SK-N-SH (cell line): ENCODE measurements around the gene TMUB1. TPM values are rescaled to one million over a fixed set of nuclear protein-coding genes. Genes with fewer than 3 reads are reported as not detected.

Experiments used
- CTCF ChIA-PET: fragments of 300-600, 350-600 bp; formaldehyde crosslinking; extraction: SDS; loops from one replicate; lab custom pipeline; 2021; lab: Yijun Ruan, JAX
- POLR2A ChIA-PET: fragments of 350-600 bp; sonication (Branson Sonifier 250); formaldehyde crosslinking; extraction: SDS; loops from one replicate; lab custom pipeline; 2020; ENCODE audit warnings: antibody characterized with exemption, inconsistent platforms; lab: Yijun Ruan, JAX
- DNase-seq: peaks from one replicate; pipeline ENCODE4 v3.0.0; 2012
- H2AFZ ChIP-seq: fragments of 200-600 bp; sonication (generic); 2 replicates; pipeline ENCODE4 v1.8.1; 2016; ENCODE audit warnings: antibody characterized with exemption, mild to moderate bottlenecking, low read depth
- H3F3A ChIP-seq: fragments of 200-600 bp; sonication (generic); replicated peaks from 2 replicates; pipeline ENCODE3; 2016; ENCODE audit warnings: antibody characterized with exemption, mild to moderate bottlenecking; ENCODE audit not compliant: insufficient read depth
- H3K27ac ChIP-seq, 2 experiments: fragments of 200-500 bp in 1 of 2; fragments of 200-600 bp in 1 of 2; sonication (Bioruptor generic) in 1 of 2; sonication (generic), shearing (Covaris generic) in 1 of 2; 2 replicates each; pipeline versions ENCODE4 v1.5.1 to v1.6.1; 2014 to 2016; ENCODE audit warnings: low read depth in 2 of 2, inconsistent platforms in 1 of 2, low read length in 1 of 2, mild to moderate bottlenecking in 1 of 2, mixed read lengths in 1 of 2
- H3K27me3 ChIP-seq: fragments of 200-600 bp; sonication (generic), shearing (Covaris generic); 2 replicates; pipeline ENCODE4 v1.6.1; 2016; ENCODE audit warnings: mixed run types; ENCODE audit not compliant: insufficient read depth
- H3K36me3 ChIP-seq, 2 experiments: fragments of 200-500 bp in 1 of 2; fragments of 200-600 bp in 1 of 2; sonication (Bioruptor generic) in 1 of 2; sonication (generic) in 1 of 2; replicated peaks in 1 of 2; 2 replicates each; pipeline versions ENCODE3 to v1.5.1; 2014 to 2016; ENCODE audit warnings: low read length in 1 of 2, mild to moderate bottlenecking in 1 of 2; ENCODE audit not compliant: insufficient read depth in 2 of 2, control insufficient read depth in 1 of 2
- H3K4me1 ChIP-seq, 2 experiments: fragments of 200-500 bp in 1 of 2; fragments of 200-600 bp in 1 of 2; sonication (Bioruptor generic) in 1 of 2; sonication (generic), shearing (Covaris generic) in 1 of 2; 2 replicates each; pipeline versions ENCODE4 v1.5.1 to v1.6.1; 2014 to 2016; ENCODE audit warnings: low read depth in 1 of 2, low read length in 1 of 2, mixed run types in 1 of 2; ENCODE audit not compliant: insufficient read depth in 2 of 2, control insufficient read depth in 1 of 2
- H3K4me2 ChIP-seq: fragments of 200-600 bp; sonication (generic), shearing (Covaris generic); 2 replicates; pipeline ENCODE4 v1.6.1; 2017; ENCODE audit warnings: mixed run types
- H3K4me3 ChIP-seq, 2 experiments: fragments of 200-500 bp in 1 of 2; fragments of 200-600 bp in 1 of 2; sonication (Bioruptor generic) in 1 of 2; sonication (generic), shearing (Covaris generic) in 1 of 2; 2 replicates each; pipeline versions ENCODE4 v1.5.1 to v1.8.1; 2014 to 2016; ENCODE audit warnings: low read depth in 2 of 2, inconsistent platforms in 1 of 2, low read length in 1 of 2, mild to moderate bottlenecking in 1 of 2, mixed read lengths in 1 of 2, moderate library complexity in 1 of 2
- H3K79me2 ChIP-seq: fragments of 200-600 bp; sonication (generic); 2 replicates; pipeline ENCODE4 v1.8.1; 2017; ENCODE audit warnings: mild to moderate bottlenecking; ENCODE audit not compliant: insufficient read depth
- H3K9ac ChIP-seq: fragments of 200-600 bp; sonication (generic); 2 replicates; pipeline ENCODE4 v1.6.1; 2017; ENCODE audit warnings: mixed run types
- H3K9me2 ChIP-seq: fragments of 200-600 bp; sonication (generic); 2 replicates; pipeline ENCODE4 v1.6.1; 2017; ENCODE audit warnings: mixed run types
- H3K9me3 ChIP-seq: fragments of 200-600 bp; sonication (generic); 2 replicates; pipeline ENCODE4 v1.6.1; 2017; ENCODE audit warnings: mixed run types, mild to moderate bottlenecking, moderate library complexity
- H4K20me1 ChIP-seq: fragments of 200-600 bp; sonication (generic); 2 replicates; pipeline ENCODE4 v1.6.1; 2017; ENCODE audit warnings: mild to moderate bottlenecking, mixed run types; ENCODE audit not compliant: insufficient read depth
- CHD2 ChIP-seq: fragments of 150-350 bp; IDR thresholded peaks from 2 replicates; pipeline ENCODE4 v1.6.1; 2018; ENCODE audit warnings: low read length; ENCODE audit not compliant: partially characterized antibody
- EP300 ChIP-seq, 2 experiments: IDR thresholded peaks; 2 replicates each; pipeline versions ENCODE4 v1.4.0 to v1.6.1; 2012; ENCODE audit warnings: borderline replicate concordance in 1 of 2, low read depth in 1 of 2, low read length in 1 of 2
- FOXM1 ChIP-seq: IDR thresholded peaks from 2 replicates; pipeline ENCODE4 v1.4.0; 2012; ENCODE audit warnings: low read depth, mild to moderate bottlenecking
- GATA2 ChIP-seq: sonication (generic); formaldehyde crosslinking; IDR thresholded peaks from 2 replicates; pipeline ENCODE4 v1.5.0; 2020; ENCODE audit warnings: mild to moderate bottlenecking, missing genetic modification reagents
- JUND ChIP-seq: IDR thresholded peaks from 2 replicates; pipeline ENCODE4 v1.4.0; 2012
- MEF2A ChIP-seq: IDR thresholded peaks from 2 replicates; pipeline ENCODE4 v1.4.0; 2012; ENCODE audit warnings: low read depth, borderline replicate concordance
- MXI1 ChIP-seq: IDR thresholded peaks from 2 replicates; pipeline ENCODE4 v1.6.1; 2012; ENCODE audit warnings: mild to moderate bottlenecking, low read depth, low read length, improper control_type of control experiment
- POLR2AphosphoS5 ChIP-seq: IDR thresholded peaks from 2 replicates; pipeline ENCODE4 v1.6.1; 2012; ENCODE audit warnings: low read depth, low read length
- RAD21 ChIP-seq: IDR thresholded peaks from 2 replicates; pipeline ENCODE4 v1.6.1; 2012; ENCODE audit warnings: mild to moderate bottlenecking, low read length
- SIN3A ChIP-seq: IDR thresholded peaks from 2 replicates; pipeline ENCODE4 v1.6.1; 2012; ENCODE audit warnings: low read depth, mild to moderate bottlenecking, low read length, moderate library complexity, borderline replicate concordance
- SMC3 ChIP-seq: IDR thresholded peaks from 2 replicates; pipeline ENCODE4 v1.6.1; 2012; ENCODE audit warnings: low read depth, low read length, improper control_type of control experiment
- TCF12 ChIP-seq: IDR thresholded peaks from 2 replicates; pipeline ENCODE4 v1.4.0; 2012
- TEAD4 ChIP-seq: IDR thresholded peaks from 2 replicates; pipeline ENCODE4 v1.4.0; 2012; ENCODE audit warnings: mild to moderate bottlenecking, borderline replicate concordance; ENCODE audit not compliant: insufficient read depth
- WGBS: methylation state at CpG from one replicate; pipeline ENCODE4 v1.1.6; 2017; ENCODE audit warnings: low lambda C conversion rate; 5-methylcytosine and 5-hydroxymethylcytosine counted together
- polyA plus RNA-seq, 3 experiments: library from polyadenylated mRNA; depleted of rRNA; stranded (reverse); fragments of >200 nt; gene quantifications; 2 replicates each; pipeline ENCODE4 v1.2.3, GENCODE V29; 2012
- TF ChIP-seq, protein P1 (sequence below): fragments of 150-350 bp; IDR thresholded peaks from 2 replicates; pipeline ENCODE4 v1.6.1; 2016; ENCODE audit warnings: mild to moderate bottlenecking, low read depth, low read length
- TF ChIP-seq, protein P2 (sequence below): fragments of 150-350 bp; IDR thresholded peaks from 2 replicates; pipeline ENCODE4 v1.6.1; 2017; ENCODE audit warnings: antibody characterized with exemption, low read length, low read depth, borderline replicate concordance
- TF ChIP-seq, protein P3 (sequence below): fragments of 200-600 bp; sonication (generic); IDR thresholded peaks from 2 replicates; pipeline ENCODE4 v1.6.1; 2017; ENCODE audit warnings: antibody characterized with exemption, mild to moderate bottlenecking, moderate library complexity
- TF ChIP-seq, protein P4 (sequence below): IDR thresholded peaks from 2 replicates; pipeline ENCODE4 v1.4.0; 2012; ENCODE audit warnings: low read depth, borderline replicate concordance

The TMUB1 gene
- polyA plus RNA-seq, 1 of the 3 experiments (the other 2 are of a cell fraction), result 60.6 TPM

DNA sequence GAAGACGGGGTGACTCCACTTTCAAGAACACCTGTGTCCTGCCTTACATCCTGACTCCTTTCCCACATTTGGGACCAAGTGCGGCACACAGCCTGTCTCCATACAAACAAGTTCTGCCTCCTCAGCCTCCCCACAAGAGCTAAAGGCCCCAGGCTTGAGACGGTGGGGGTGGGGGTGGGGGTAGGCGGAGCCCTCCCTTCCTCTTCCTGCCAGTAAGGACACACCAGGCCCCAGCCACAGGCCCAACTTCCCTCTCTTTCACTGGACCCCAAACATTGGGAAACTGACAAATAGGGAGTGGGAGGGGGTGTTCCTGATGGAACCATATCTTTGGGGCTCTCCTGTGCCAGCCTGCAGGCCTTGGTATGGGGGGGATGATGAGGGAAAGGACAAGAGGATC, 30.2 kb downstream of the TMUB1 start:
- Histone ChIP-seq H4K20me1 (no peaks in the 10 kb centered on the region), H3K79me2 (peaks cover 19% of the 10 kb centered on the region), H3K4me3 (no peak overlapping the region), H3K9ac (no peak overlapping the region), H3K4me1 (peaks cover 4 to 25% of the 10 kb centered on the region in 2 experiments; a peak in 2 of 4 replicates), H3K36me3 (peaks cover 3 to 40% of the 10 kb centered on the region in 2 experiments), H3K27ac (no peak overlapping the region), H3F3A (peaks cover 3% of the 10 kb centered on the region), H3K27me3 (no peaks in the 10 kb centered on the region), H3K9me2 (no peaks in the 10 kb centered on the region), H3K9me3 (no peaks in the 10 kb centered on the region), H3K4me2 (no peak overlapping the region), H2AFZ (no peak overlapping the region)
- CTCF ChIA-PET, result interaction anchor here (0.7 to 1.3 kb wide), 2 partner anchors 32 to 740 kb away, joined by 3 to 4 read pairs; no protein-coding TSS in a partner anchor
- WGBS, result 88% methylated on average over 4 of the region's 4 CpGs
- TF ChIP-seq GATA2 (CRISPR knock-in tag) (no peak), TEAD4 (no peak), JUND (no peak), RAD21 (no peak), CHD2 (no peak), MXI1 (no peak), EP300 (IDR thresholded peaks at IDR 0.05; ENCODE audit: borderline replicate concordance in 1 of 2, low read depth in 1 of 2, low read length in 1 of 2) (no peak), TCF12 (no peak), FOXM1 (no peak), SIN3A (no peak), MEF2A (no peak), POLR2AphosphoS5 (no peak), SMC3 (no peak)
- TF ChIP-seq, protein P1, sequence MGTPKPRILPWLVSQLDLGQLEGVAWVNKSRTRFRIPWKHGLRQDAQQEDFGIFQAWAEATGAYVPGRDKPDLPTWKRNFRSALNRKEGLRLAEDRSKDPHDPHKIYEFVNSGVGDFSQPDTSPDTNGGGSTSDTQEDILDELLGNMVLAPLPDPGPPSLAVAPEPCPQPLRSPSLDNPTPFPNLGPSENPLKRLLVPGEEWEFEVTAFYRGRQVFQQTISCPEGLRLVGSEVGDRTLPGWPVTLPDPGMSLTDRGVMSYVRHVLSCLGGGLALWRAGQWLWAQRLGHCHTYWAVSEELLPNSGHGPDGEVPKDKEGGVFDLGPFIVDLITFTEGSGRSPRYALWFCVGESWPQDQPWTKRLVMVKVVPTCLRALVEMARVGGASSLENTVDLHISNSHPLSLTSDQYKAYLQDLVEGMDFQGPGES, result no peak
- TF ChIP-seq, protein P2, sequence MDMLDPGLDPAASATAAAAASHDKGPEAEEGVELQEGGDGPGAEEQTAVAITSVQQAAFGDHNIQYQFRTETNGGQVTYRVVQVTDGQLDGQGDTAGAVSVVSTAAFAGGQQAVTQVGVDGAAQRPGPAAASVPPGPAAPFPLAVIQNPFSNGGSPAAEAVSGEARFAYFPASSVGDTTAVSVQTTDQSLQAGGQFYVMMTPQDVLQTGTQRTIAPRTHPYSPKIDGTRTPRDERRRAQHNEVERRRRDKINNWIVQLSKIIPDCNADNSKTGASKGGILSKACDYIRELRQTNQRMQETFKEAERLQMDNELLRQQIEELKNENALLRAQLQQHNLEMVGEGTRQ, result no peak
- TF ChIP-seq, protein P3, sequence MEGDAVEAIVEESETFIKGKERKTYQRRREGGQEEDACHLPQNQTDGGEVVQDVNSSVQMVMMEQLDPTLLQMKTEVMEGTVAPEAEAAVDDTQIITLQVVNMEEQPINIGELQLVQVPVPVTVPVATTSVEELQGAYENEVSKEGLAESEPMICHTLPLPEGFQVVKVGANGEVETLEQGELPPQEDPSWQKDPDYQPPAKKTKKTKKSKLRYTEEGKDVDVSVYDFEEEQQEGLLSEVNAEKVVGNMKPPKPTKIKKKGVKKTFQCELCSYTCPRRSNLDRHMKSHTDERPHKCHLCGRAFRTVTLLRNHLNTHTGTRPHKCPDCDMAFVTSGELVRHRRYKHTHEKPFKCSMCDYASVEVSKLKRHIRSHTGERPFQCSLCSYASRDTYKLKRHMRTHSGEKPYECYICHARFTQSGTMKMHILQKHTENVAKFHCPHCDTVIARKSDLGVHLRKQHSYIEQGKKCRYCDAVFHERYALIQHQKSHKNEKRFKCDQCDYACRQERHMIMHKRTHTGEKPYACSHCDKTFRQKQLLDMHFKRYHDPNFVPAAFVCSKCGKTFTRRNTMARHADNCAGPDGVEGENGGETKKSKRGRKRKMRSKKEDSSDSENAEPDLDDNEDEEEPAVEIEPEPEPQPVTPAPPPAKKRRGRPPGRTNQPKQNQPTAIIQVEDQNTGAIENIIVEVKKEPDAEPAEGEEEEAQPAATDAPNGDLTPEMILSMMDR, result no peak
- TF ChIP-seq, protein P4, sequence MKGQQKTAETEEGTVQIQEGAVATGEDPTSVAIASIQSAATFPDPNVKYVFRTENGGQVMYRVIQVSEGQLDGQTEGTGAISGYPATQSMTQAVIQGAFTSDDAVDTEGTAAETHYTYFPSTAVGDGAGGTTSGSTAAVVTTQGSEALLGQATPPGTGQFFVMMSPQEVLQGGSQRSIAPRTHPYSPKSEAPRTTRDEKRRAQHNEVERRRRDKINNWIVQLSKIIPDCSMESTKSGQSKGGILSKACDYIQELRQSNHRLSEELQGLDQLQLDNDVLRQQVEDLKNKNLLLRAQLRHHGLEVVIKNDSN, result no peak
- TF ChIP-seq, all 33 proteins: peak for 0
- no peak for DNase-seq
- POLR2A ChIA-PET, result no interaction called here
